Endodermal cell (in vitro differentiated cells): ENCODE measurements around the gene DPYSL4. TPM values are rescaled to one million over a fixed set of nuclear protein-coding genes. Genes with fewer than 3 reads are reported as not detected.

Source experiments
- DNase-seq: peaks from one replicate; pipeline ENCODE4 v3.0.0-alpha.2; 2017
- H3K27ac ChIP-seq: 2 replicates; pipeline ENCODE4 v1.5.1; 2013; ENCODE audit warnings: mild to moderate bottlenecking, low read depth, low read length, moderate library complexity
- H3K27me3 ChIP-seq: 2 replicates; pipeline ENCODE4 v1.6.1; 2013; ENCODE audit warnings: mild to moderate bottlenecking, low read length, moderate library complexity; ENCODE audit not compliant: insufficient read depth, control insufficient read depth, poor library complexity, severe bottlenecking
- H3K36me3 ChIP-seq: 2 replicates; pipeline ENCODE4 v1.7.0; 2013; ENCODE audit warnings: mild to moderate bottlenecking, low read length, moderate library complexity; ENCODE audit not compliant: control insufficient read depth, insufficient read depth
- H3K4me1 ChIP-seq: one replicate; pipeline ENCODE4 v1.7.0; 2013; ENCODE audit warnings: low read length; ENCODE audit not compliant: control insufficient read depth, insufficient read depth
- H3K4me3 ChIP-seq: 2 replicates; pipeline ENCODE4 v1.5.1; 2013; ENCODE audit warnings: mild to moderate bottlenecking, low read length, moderate library complexity
- H3K9ac ChIP-seq: 2 replicates; pipeline ENCODE4 v1.6.1; 2013; ENCODE audit warnings: mild to moderate bottlenecking, low read length, moderate library complexity; ENCODE audit not compliant: poor library complexity, severe bottlenecking; ENCODE audit errors: extremely low read depth
- H3K9me3 ChIP-seq: 2 replicates; pipeline ENCODE4 v1.6.1; 2013; ENCODE audit warnings: mild to moderate bottlenecking, low read length, moderate library complexity; ENCODE audit not compliant: control insufficient read depth
- H3K27ac Mint-ChIP-seq: 2 replicates; pipeline ENCODE4 v1.8.0; 2020; ENCODE audit warnings: mixed read lengths
- H3K27me3 Mint-ChIP-seq: 2 replicates; pipeline ENCODE4 v1.8.0; 2021; ENCODE audit warnings: mild to moderate bottlenecking, mixed read lengths; ENCODE audit not compliant: insufficient read depth
- H3K36me3 Mint-ChIP-seq: 2 replicates; pipeline ENCODE4 v1.8.0; 2020; ENCODE audit warnings: low read depth, mixed read lengths
- H3K4me1 Mint-ChIP-seq: 2 replicates; pipeline ENCODE4 v1.8.0; 2020; ENCODE audit warnings: mixed read lengths
- H3K4me3 Mint-ChIP-seq: 2 replicates; pipeline ENCODE4 v1.8.0; 2020; ENCODE audit warnings: mild to moderate bottlenecking, moderate library complexity, mixed read lengths
- H3K9me3 Mint-ChIP-seq: 2 replicates; pipeline ENCODE4 v1.8.0; 2020; ENCODE audit warnings: mild to moderate bottlenecking, mixed read lengths
- WGBS, 2 experiments: methylation state at CpG; one replicate each; pipeline versions ENCODE4 v1.1.5 to v1.1.7; 2013; ENCODE audit warnings: missing lambda C conversion rate in 2 of 2, mixed read lengths in 1 of 2; ENCODE audit not compliant: insufficient coverage in 1 of 2, insufficient read length in 1 of 2; 5-methylcytosine and 5-hydroxymethylcytosine counted together
- total RNA-seq, 2 donors: library from RNA; stranded (reverse); fragmentation: NEBNext Ultra II Directional in 1 of 2; extraction: Animal tissue kit (Norgen Biotek cat#: 25700) in 1 of 2; gene quantifications; 2 replicates in 1 of 2; 3 replicates in 1 of 2; pipeline ENCODE4 v1.2.1, GENCODE V29; 2021
- TF ChIP-seq, protein P1 (sequence below): fragments of 200-600 bp; sonication (generic); conservative IDR thresholded peaks from 2 replicates; pipeline ENCODE4 v1.5.0; 2021; ENCODE audit warnings: antibody characterized with exemption, mild to moderate bottlenecking

DPYSL4 gene
- total RNA-seq, 2 donors from 2014 or later = 5.1 to 13.5 TPM

DNA sequence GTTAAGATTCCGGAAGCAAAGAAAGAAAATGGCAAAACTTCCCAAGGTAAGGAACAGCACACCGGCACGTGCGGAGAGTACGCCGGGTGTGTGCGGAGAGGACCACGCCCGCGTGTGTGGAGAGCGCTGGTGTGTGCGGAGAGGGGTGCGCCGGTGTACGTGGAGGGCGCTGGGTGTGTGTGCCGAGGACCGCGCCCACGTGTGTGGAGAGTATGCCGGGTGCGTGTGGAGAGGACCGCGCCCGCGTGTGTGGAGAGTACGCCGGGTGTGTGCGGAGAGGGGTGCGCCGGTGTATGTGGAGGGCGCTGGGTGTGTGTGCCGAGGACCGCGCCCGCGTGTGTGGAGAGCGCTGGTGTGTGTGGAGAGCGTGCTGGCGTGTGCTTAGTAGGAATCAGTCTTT lies 48.6 kb upstream of the DPYSL4 start:
- Histone ChIP-seq H3K9ac (no peak overlapping the region), H3K4me1 (no peaks in the 10 kb centered on the region), H3K27ac (no peak overlapping the region), H3K9me3 (no peaks in the 10 kb centered on the region), H3K36me3 (peaks cover 3% of the 10 kb centered on the region), H3K4me3 (no peak overlapping the region), H3K27me3 (no peaks in the 10 kb centered on the region)
- 97 to 98% methylated on average over 34 to 40 of the region's 40 CpGs for WGBS, 2 experiments
- Mint-ChIP-seq H3K36me3 (no peaks in the 10 kb centered on the region), H3K4me1 (no peaks in the 10 kb centered on the region), H3K27me3 (peaks cover 2% of the 10 kb centered on the region), H3K9me3 (no peaks in the 10 kb centered on the region), H3K27ac (no peak overlapping the region), H3K4me3 (no peak overlapping the region)
- TF ChIP-seq, protein P1, sequence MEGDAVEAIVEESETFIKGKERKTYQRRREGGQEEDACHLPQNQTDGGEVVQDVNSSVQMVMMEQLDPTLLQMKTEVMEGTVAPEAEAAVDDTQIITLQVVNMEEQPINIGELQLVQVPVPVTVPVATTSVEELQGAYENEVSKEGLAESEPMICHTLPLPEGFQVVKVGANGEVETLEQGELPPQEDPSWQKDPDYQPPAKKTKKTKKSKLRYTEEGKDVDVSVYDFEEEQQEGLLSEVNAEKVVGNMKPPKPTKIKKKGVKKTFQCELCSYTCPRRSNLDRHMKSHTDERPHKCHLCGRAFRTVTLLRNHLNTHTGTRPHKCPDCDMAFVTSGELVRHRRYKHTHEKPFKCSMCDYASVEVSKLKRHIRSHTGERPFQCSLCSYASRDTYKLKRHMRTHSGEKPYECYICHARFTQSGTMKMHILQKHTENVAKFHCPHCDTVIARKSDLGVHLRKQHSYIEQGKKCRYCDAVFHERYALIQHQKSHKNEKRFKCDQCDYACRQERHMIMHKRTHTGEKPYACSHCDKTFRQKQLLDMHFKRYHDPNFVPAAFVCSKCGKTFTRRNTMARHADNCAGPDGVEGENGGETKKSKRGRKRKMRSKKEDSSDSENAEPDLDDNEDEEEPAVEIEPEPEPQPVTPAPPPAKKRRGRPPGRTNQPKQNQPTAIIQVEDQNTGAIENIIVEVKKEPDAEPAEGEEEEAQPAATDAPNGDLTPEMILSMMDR = no peak
- DNase-seq = no peak

- Mint-ChIP-seq H3K36me3 (no peaks in the 10 kb centered on the region), H3K4me1 (no peaks in the 10 kb centered on the region), H3K4me3 (no peak overlapping the region), H3K27me3 (peaks cover 2% of the 10 kb centered on the region), H3K27ac (no peak overlapping the region), H3K9me3 (no peaks in the 10 kb centered on the region)
- H3K9ac ChIP-seq = no peak overlapping the region
- TF ChIP-seq, protein P1 = no peak
- 92 to 100% methylated on average over 8 to 12 of the region's 12 CpGs for WGBS, 2 experiments
- no peaks in the 10 kb centered on the region for H3K27me3 ChIP-seq
- H3K9me3 ChIP-seq = no peaks in the 10 kb centered on the region
- H3K4me1 ChIP-seq = no peaks in the 10 kb centered on the region
- H3K36me3 ChIP-seq = peaks cover 3% of the 10 kb centered on the region
- no peak overlapping the region for H3K4me3 ChIP-seq
- no peak for DNase-seq
- H3K27ac ChIP-seq = no peak overlapping the region
These were observed 48.2 kb upstream of the DPYSL4 start for GRCh38 chr10:132138596-132138995.

DNA sequence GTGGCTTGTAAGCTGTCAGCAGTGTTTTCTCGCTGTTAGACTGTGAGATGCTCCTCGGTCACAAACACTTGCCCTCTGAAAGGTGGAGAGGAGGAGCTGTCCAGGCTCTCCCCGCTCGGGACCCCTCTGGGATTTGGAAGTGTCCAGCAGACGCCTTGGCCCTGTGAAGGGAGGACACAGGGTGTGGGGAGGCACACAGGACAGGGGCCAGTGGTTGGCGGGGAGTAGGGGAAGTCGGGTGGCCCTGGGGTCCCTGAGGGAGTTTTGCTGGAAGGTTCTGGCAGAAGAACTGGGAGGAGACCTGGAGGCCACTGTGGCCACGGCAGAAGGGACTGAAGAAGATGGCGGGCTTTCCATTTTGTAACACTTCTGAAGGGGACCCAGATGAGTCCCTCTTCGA lies 47.2 kb upstream of the DPYSL4 start:
- H3K4me3 ChIP-seq = no peak overlapping the region
- no peaks in the 10 kb centered on the region for H3K27me3 ChIP-seq
- Mint-ChIP-seq H3K9me3 (no peaks in the 10 kb centered on the region), H3K36me3 (no peaks in the 10 kb centered on the region), H3K27ac (no peak overlapping the region), H3K27me3 (no peaks in the 10 kb centered on the region), H3K4me3 (no peak overlapping the region), H3K4me1 (no peaks in the 10 kb centered on the region)
- H3K4me1 ChIP-seq = no peaks in the 10 kb centered on the region
- H3K27ac ChIP-seq = no peak overlapping the region
- H3K36me3 ChIP-seq = peaks cover 3% of the 10 kb centered on the region
- 92 to 100% methylated on average over 1 to 10 of the region's 10 CpGs for WGBS, 2 experiments
- DNase-seq = no peak
- TF ChIP-seq, protein P1 = no peak
- no peak overlapping the region for H3K9ac ChIP-seq
- H3K9me3 ChIP-seq = no peaks in the 10 kb centered on the region
